ENCODE results near the gene ARNT2.

DNA sequence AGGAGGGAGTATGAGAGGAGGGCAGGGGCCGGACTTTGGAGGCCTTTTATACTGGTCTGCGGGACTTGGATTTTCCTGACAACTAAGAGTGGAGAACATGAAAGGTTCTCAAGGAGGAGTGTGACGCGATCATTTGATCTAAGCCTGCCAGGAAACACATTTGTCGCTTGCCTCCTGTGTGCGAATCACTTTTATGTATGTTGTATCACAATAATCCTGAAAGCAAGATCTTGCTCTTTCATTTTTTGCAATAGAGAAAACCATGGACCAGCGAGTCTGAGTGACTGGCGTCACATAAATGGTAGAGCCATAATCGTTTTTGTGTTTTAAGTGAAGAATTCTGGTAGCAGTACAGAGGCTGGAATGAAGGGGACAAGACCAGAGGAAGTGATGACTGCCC lies 100.7 kb downstream of the ARNT2 start:
- TF ChIP-seq POLR2A (IDR thresholded peaks at IDR 0.05) (no peak), POLR2AphosphoS5 (IDR thresholded peaks at IDR 0.05) (no peak)
- TF ChIP-seq, protein P1, sequence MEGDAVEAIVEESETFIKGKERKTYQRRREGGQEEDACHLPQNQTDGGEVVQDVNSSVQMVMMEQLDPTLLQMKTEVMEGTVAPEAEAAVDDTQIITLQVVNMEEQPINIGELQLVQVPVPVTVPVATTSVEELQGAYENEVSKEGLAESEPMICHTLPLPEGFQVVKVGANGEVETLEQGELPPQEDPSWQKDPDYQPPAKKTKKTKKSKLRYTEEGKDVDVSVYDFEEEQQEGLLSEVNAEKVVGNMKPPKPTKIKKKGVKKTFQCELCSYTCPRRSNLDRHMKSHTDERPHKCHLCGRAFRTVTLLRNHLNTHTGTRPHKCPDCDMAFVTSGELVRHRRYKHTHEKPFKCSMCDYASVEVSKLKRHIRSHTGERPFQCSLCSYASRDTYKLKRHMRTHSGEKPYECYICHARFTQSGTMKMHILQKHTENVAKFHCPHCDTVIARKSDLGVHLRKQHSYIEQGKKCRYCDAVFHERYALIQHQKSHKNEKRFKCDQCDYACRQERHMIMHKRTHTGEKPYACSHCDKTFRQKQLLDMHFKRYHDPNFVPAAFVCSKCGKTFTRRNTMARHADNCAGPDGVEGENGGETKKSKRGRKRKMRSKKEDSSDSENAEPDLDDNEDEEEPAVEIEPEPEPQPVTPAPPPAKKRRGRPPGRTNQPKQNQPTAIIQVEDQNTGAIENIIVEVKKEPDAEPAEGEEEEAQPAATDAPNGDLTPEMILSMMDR (IDR thresholded peaks at IDR 0.05), result no peak
